H9 (cell line): ENCODE measurements around the gene SDC3. TPM values are rescaled to one million over a fixed set of nuclear protein-coding genes. Genes with fewer than 3 reads are reported as not detected.
A peak's percentile ranks its signal among the peaks of the same experiment; 100 is the strongest.

Source experiments
- DNase-seq: peaks from one replicate; pipeline ENCODE4 v3.0.0-alpha.2; 2017
- H2AFZ ChIP-seq: one replicate; pipeline ENCODE4 v1.6.1; 2013; ENCODE audit warnings: mild to moderate bottlenecking, low read length, control low read depth, moderate library complexity
- H2AK5ac ChIP-seq: 2 replicates; pipeline ENCODE4 v1.6.1; 2013; ENCODE audit warnings: low read length, control low read depth, mixed read lengths; ENCODE audit not compliant: insufficient read length
- H2BK120ac ChIP-seq: one replicate; pipeline ENCODE4 v1.6.1; 2013; ENCODE audit warnings: low read depth, mild to moderate bottlenecking, low read length, control low read depth, inconsistent platforms; ENCODE audit not compliant: poor library complexity, severe bottlenecking
- H2BK12ac ChIP-seq: 2 replicates; pipeline ENCODE4 v1.6.1; 2013; ENCODE audit warnings: low read length, control low read depth, mixed read lengths, low read depth; ENCODE audit not compliant: insufficient read length
- H2BK15ac ChIP-seq: 2 replicates; pipeline ENCODE4 v1.6.1; 2013; ENCODE audit warnings: low read depth, low read length, control low read depth
- H2BK20ac ChIP-seq: one replicate; pipeline ENCODE4 v1.6.1; 2013; ENCODE audit warnings: low read depth, mild to moderate bottlenecking, low read length, control low read depth, inconsistent platforms; ENCODE audit not compliant: poor library complexity, severe bottlenecking
- H2BK5ac ChIP-seq: 2 replicates; pipeline ENCODE4 v1.6.1; 2013; ENCODE audit warnings: low read length, control low read depth, mixed read lengths; ENCODE audit not compliant: insufficient read length
- H3K14ac ChIP-seq: 2 replicates; pipeline ENCODE4 v1.6.1; 2013; ENCODE audit warnings: low read length, control low read depth; ENCODE audit not compliant: insufficient read depth
- H3K18ac ChIP-seq: 2 replicates; pipeline ENCODE4 v1.6.1; 2013; ENCODE audit warnings: low read depth, mild to moderate bottlenecking, mixed read lengths, low read length, control low read depth; ENCODE audit not compliant: insufficient read length
- H3K23ac ChIP-seq: 2 replicates; pipeline ENCODE4 v1.6.1; 2013; ENCODE audit warnings: low read length, control low read depth, mixed read lengths, low read depth; ENCODE audit not compliant: insufficient read length
- H3K23me2 ChIP-seq: 2 replicates; pipeline ENCODE4 v1.6.1; 2013; ENCODE audit warnings: low read depth, mild to moderate bottlenecking, mixed read lengths, low read length, control low read depth; ENCODE audit not compliant: insufficient read length, poor library complexity, severe bottlenecking
- H3K27ac ChIP-seq: 2 replicates; pipeline ENCODE4 v1.5.1; 2013; ENCODE audit warnings: low read length, control low read depth, mixed read lengths, low read depth; ENCODE audit not compliant: insufficient read length
- H3K27me3 ChIP-seq: 2 replicates; pipeline ENCODE4 v1.6.1; 2013; ENCODE audit warnings: low read length, control low read depth, inconsistent platforms; ENCODE audit not compliant: insufficient read depth
- H3K4ac ChIP-seq: 2 replicates; pipeline ENCODE4 v1.6.1; 2013; ENCODE audit warnings: low read depth, mild to moderate bottlenecking, control low read depth, inconsistent platforms, low read length, moderate library complexity
- H3K4me1 ChIP-seq: 2 replicates; pipeline ENCODE4 v1.6.1; 2013; ENCODE audit warnings: low read length, control low read depth, inconsistent platforms; ENCODE audit not compliant: insufficient read depth
- H3K4me2 ChIP-seq: 2 replicates; pipeline ENCODE4 v1.6.1; 2013; ENCODE audit warnings: low read length, control low read depth, mixed read lengths; ENCODE audit not compliant: insufficient read length, insufficient read depth
- H3K56ac ChIP-seq: 2 replicates; pipeline ENCODE4 v1.6.1; 2013; ENCODE audit warnings: low read depth, mild to moderate bottlenecking, mixed read lengths, low read length, control low read depth; ENCODE audit not compliant: insufficient read length
- H3K79me1 ChIP-seq: 2 replicates; pipeline ENCODE4 v1.6.1; 2013; ENCODE audit warnings: low read depth, mild to moderate bottlenecking, moderate library complexity, low read length, control low read depth, inconsistent platforms; ENCODE audit not compliant: insufficient read depth, poor library complexity, severe bottlenecking
- H3K79me2 ChIP-seq: 2 replicates; pipeline ENCODE4 v1.6.1; 2013; ENCODE audit warnings: low read length, control low read depth, inconsistent platforms; ENCODE audit not compliant: insufficient read depth
- H3K9ac ChIP-seq: 2 replicates; pipeline ENCODE4 v1.6.1; 2013; ENCODE audit warnings: low read length, control low read depth, mixed read lengths; ENCODE audit not compliant: insufficient read length; ENCODE audit errors: extremely low read depth
- H3K9me3 ChIP-seq: one replicate; pipeline ENCODE4 v1.6.1; 2013; ENCODE audit warnings: low read depth, low read length, inconsistent platforms; ENCODE audit not compliant: control insufficient read depth
- H3T11ph ChIP-seq: one replicate; pipeline ENCODE4 v1.6.1; 2013; ENCODE audit warnings: mild to moderate bottlenecking, low read length, control low read depth, inconsistent platforms
- H4K20me1 ChIP-seq: one replicate; pipeline ENCODE4 v1.6.1; 2013; ENCODE audit not compliant: control insufficient read depth, insufficient read length, insufficient read depth
- H4K5ac ChIP-seq: 2 replicates; pipeline ENCODE4 v1.6.1; 2013; ENCODE audit warnings: low read depth, mild to moderate bottlenecking, mixed read lengths, low read length, control low read depth; ENCODE audit not compliant: insufficient read length
- H4K8ac ChIP-seq: replicated peaks from 2 replicates; pipeline ENCODE4 v1.6.1; 2013; ENCODE audit warnings: low read length, control low read depth, mixed read lengths, low read depth; ENCODE audit not compliant: insufficient read length
- H4K91ac ChIP-seq: 2 replicates; pipeline ENCODE4 v1.6.1; 2013; ENCODE audit warnings: low read depth, mild to moderate bottlenecking, moderate library complexity, mixed read lengths, low read length, control low read depth; ENCODE audit not compliant: insufficient read length
- H3K27ac Mint-ChIP-seq, 3 experiments: 2 replicates in 2 of 3; 3 replicates in 1 of 3; pipeline ENCODE4 v1.8.0; 2020 to 2021; ENCODE audit warnings: mixed read lengths in 3 of 3, mild to moderate bottlenecking in 1 of 3, moderate library complexity in 1 of 3
- H3K27me3 Mint-ChIP-seq: 2 replicates; pipeline ENCODE4 v1.8.0; 2021; ENCODE audit warnings: low read depth, mild to moderate bottlenecking, moderate library complexity, mixed read lengths
- H3K36me3 Mint-ChIP-seq, 3 experiments: 2 replicates in 2 of 3; 3 replicates in 1 of 3; pipeline ENCODE4 v1.8.0; 2020 to 2021; ENCODE audit warnings: low read depth in 3 of 3, mixed read lengths in 3 of 3; ENCODE audit not compliant: insufficient read depth in 1 of 3
- H3K4me1 Mint-ChIP-seq, 2 experiments: 2 replicates each; pipeline ENCODE4 v1.8.0; 2020; ENCODE audit warnings: mixed read lengths in 2 of 2
- H3K4me3 Mint-ChIP-seq, 2 experiments: 2 replicates in 1 of 2; 3 replicates in 1 of 2; pipeline ENCODE4 v1.8.0; 2020 to 2021; ENCODE audit warnings: mild to moderate bottlenecking in 2 of 2, mixed read lengths in 2 of 2, moderate library complexity in 1 of 2
- H3K9me3 Mint-ChIP-seq, 2 experiments: 2 replicates in 1 of 2; 3 replicates in 1 of 2; pipeline ENCODE4 v1.8.0; 2020; ENCODE audit warnings: mild to moderate bottlenecking in 2 of 2, mixed read lengths in 2 of 2, moderate library complexity in 1 of 2
- WGBS: extraction: QIAGEN DNeasy Blood & Tissue Kit; methylation state at CpG from one replicate; pipeline ENCODE4 v1.1.7; 2013; ENCODE audit warnings: missing lambda C conversion rate, low lambda C conversion rate, mixed read lengths; ENCODE audit not compliant: insufficient read length; ENCODE audit errors: extremely low coverage; 5-methylcytosine and 5-hydroxymethylcytosine counted together
- total RNA-seq: library from RNA; stranded (reverse); gene quantifications from 2 replicates; pipeline ENCODE4 v1.2.1, GENCODE V29; 2021
- TF ChIP-seq, protein P1 (sequence below): fragments of 200-600 bp; sonication (generic); conservative IDR thresholded peaks from 3 replicates; pipeline ENCODE4 v1.8.0; 2021; ENCODE audit warnings: antibody characterized with exemption, mild to moderate bottlenecking

The SDC3 gene
- total RNA-seq, 1 experiment from 2014 or later = 25.9 TPM

DNA sequence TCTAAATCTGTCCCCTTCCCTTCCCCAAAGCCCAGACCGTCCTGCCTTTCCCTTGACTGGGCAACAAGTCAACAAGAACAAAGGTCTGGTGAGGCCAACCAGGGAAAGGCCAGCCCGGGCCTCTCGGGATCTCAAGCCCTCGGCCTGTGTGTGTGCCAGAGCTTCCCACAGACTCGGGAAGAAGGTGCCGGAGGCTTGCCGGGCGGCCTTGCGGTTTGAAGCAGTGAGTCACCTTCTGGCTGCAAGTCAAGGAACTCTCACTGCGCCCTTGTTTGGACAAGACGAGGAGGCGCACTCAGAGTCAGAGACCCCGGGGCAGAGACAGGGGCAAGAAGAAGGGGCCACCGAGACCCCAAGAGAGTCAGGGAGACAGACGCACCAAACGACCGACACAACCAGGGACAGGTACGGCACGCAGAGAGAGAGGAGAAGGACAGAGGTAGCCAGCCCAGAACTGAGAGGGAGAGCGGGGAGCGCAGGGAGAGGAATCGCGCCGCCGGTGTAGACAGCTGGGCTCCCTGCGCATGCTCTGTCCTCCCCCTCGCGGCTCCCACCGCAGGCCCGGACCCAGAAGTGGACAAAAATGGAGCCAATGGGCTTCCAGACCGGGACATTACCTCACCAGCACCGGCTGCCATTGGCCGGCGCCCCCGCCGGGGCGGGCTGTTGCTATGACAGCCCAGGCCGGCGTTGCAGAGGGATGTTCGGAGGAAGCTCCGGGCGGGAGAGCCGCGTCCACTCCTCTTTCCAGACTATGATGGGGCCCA is 84.4 kb downstream of the SDC3 start:
- Mint-ChIP-seq H3K9me3 (no peaks in the 10 kb centered on the region), H3K4me3 (peak overlapping the region; percentile 84 to 85), H3K36me3 (no peaks in the 10 kb centered on the region), H3K4me1 (peaks cover 26 to 27% of the 10 kb centered on the region in 2 experiments), H3K27me3 (peaks cover 57% of the 10 kb centered on the region), H3K27ac (peak overlapping the region in 1 of 3 experiments; percentile 97; a peak in 2 of 7 replicates)
- H3K27ac ChIP-seq = no peak overlapping the region
- peak overlapping the region; percentile 64 for H3K18ac ChIP-seq
- peak overlapping the region; percentile 60 for H3K4me2 ChIP-seq
- no peaks in the 10 kb centered on the region for H4K20me1 ChIP-seq
- H3K23me2 ChIP-seq = peaks cover 8% of the 10 kb centered on the region
- H3K9me3 ChIP-seq = no peaks in the 10 kb centered on the region
- H4K8ac ChIP-seq = no peak overlapping the region
- H3K9ac ChIP-seq = peak overlapping the region; percentile 20
- H4K91ac ChIP-seq = no peak overlapping the region
- H3K14ac ChIP-seq = peak overlapping the region; percentile 74
- no peak overlapping the region for H2BK15ac ChIP-seq
- H3K79me2 ChIP-seq = no peaks in the 10 kb centered on the region
- no peaks in the 10 kb centered on the region for H3K79me1 ChIP-seq
- no peak overlapping the region for H2BK5ac ChIP-seq
- no peak overlapping the region for H2BK12ac ChIP-seq
- no peak overlapping the region for H2BK20ac ChIP-seq
- no CpG with 5 or more reads among the region's 44 CpGs for WGBS
- peak; percentile 97 for DNase-seq
- H2AK5ac ChIP-seq = no peak overlapping the region
- no peak overlapping the region for H3K23ac ChIP-seq
- H4K5ac ChIP-seq = no peak overlapping the region
- no peak overlapping the region for H3K4ac ChIP-seq
- H2BK120ac ChIP-seq = no peak overlapping the region
- TF ChIP-seq, protein P1, sequence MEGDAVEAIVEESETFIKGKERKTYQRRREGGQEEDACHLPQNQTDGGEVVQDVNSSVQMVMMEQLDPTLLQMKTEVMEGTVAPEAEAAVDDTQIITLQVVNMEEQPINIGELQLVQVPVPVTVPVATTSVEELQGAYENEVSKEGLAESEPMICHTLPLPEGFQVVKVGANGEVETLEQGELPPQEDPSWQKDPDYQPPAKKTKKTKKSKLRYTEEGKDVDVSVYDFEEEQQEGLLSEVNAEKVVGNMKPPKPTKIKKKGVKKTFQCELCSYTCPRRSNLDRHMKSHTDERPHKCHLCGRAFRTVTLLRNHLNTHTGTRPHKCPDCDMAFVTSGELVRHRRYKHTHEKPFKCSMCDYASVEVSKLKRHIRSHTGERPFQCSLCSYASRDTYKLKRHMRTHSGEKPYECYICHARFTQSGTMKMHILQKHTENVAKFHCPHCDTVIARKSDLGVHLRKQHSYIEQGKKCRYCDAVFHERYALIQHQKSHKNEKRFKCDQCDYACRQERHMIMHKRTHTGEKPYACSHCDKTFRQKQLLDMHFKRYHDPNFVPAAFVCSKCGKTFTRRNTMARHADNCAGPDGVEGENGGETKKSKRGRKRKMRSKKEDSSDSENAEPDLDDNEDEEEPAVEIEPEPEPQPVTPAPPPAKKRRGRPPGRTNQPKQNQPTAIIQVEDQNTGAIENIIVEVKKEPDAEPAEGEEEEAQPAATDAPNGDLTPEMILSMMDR = no peak
- peaks cover 2% of the 10 kb centered on the region; the same call in 1 of the 2 replicates for H3K27me3 ChIP-seq
- H3K4me1 ChIP-seq = 0 out of 2 replicates have a peak, but pooled peaks cover 4% of the 10 kb centered on the region
- no peak overlapping the region for H3T11ph ChIP-seq
- H3K56ac ChIP-seq = no peak overlapping the region
- no peak overlapping the region for H2AFZ ChIP-seq
